ENCODE measurements around the gene POLD3.
"Not testable (repeated sequence)": the region's sequence is repeated elsewhere in the genome, so short reads cannot be mapped to it uniquely, and the experiment has no call there.

Gene POLD3

GRCh38 chr11:74583024-74583624, 9.3 kb upstream of the POLD3 start:
- DNase-seq = no peak

DNA sequence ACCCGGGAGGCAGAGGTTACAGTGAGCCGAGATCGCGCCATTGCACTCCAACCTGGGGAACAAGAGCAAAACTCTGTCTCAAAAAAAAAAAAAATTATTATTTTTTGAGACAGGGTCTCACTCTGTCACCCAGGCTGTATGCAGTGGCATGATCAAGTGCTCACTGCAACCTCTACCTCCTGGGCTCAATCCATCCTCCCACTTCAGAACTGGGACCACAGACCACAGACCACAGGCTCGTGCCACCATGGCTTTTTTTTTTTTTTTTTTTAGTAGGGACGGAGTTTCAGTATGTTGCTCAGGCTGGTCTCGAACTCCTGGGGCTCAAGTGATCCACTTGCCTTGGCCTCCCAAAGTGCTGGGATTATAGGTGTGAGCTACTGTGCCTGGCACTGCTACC, 1.9 kb upstream of the POLD3 start:
- not testable (repeated sequence) for DNase-seq

DNA sequence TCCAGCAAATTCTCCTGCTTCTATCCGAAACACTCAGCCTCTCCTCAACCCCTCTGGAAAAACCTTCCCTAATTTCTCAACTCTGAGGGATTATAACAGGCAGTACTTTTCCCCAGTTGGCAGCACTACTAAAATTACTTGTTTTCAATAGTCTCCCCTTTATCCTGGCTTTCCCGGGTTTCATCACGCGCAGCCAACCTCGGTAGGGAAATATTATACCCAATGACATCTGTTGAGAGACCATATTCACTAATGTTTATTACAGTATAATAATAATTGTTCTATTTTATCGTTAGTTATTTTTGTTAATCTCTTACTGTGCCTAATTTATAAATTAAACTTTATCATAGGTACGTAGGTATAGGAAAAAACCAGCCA, 330 bp upstream of the POLD3 start:
- no peak for DNase-seq

DNA sequence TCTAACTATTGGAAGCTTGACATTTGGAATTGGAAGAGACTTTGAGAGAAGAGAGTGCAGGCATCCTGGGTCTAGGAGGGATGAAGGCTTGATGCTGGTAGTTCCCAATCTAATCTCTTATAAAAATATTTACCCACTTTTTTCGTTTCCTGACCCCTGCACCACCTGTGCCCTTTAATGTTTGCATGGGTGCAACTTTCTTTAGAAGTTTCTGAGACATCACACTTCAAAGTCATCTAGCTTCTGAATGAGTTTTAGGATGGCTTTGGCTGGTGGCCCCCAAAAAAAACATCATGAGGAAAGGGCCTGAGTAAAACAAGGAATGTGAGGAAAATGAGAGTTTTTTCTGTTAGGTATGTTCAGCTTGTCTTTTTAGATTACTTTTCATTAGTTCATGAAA, 1.1 kb downstream of the POLD3 start:
- no peak for DNase-seq

DNA sequence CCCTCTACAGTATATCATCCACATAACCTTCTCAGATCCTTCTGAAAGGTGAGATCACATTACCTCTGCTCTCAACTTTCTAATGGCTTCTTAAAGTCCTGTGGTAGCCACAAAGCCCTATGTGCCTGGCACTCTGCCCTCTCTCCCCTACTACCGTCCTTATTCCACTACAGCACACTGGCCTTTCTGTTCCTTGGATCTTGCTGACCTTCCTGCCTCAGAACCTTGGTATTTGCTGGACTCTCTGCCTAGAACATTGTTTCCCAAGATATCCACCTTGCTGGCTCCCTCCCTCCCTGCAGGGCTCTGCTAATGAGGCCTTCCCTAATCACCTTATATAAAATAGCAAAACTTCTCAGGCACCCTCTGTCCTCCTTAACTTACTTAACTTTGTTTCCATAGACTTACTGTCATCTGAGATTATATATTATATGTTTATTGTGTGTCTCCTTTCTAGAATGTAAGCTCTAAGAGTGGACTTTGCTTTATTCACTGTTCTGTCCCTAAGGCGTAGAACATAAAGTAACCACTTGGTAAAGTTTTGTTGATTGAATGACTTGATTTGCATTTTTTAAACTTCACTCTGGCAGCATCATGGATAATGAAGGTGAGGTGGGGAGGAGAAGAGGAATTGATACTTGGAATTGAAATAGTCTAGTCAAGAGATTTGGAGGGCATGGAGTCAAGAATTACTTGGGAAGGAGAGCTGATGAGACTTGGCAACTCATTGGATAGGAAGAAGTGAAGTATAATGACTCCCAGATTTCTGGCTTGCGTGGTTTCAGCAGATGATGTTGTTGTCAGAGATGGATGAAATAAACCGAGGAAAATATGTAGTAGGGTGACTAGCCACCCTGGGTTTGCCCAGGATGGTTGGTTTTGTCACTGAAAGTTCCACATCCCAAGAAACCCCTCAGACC, 10.5 kb downstream of the POLD3 start:
- DNase-seq = no peak

DNA sequence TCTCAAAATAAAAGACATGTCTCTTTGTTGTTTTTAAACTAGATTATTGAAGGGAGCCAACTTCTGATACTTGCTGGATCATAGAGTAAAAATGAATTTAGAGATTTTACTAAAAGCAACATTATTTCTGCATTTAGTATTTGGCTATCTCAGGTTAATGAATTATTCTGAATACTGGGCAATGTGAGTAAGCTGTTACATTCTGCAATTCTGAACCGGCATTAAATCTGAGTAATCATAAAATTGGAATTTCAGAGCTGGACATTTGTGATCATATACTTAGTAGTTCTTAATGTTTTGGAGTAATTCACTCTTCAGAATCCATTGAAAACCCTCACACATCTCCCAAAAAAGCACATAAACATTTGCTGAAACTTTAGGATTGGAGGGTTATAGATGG, 11.5 kb downstream of the POLD3 start:
- DNase-seq = no peak

- DNase-seq = no peak
Measured at GRCh38 chr11:74604311-74604710, 11.9 kb downstream of the POLD3 start.

DNA sequence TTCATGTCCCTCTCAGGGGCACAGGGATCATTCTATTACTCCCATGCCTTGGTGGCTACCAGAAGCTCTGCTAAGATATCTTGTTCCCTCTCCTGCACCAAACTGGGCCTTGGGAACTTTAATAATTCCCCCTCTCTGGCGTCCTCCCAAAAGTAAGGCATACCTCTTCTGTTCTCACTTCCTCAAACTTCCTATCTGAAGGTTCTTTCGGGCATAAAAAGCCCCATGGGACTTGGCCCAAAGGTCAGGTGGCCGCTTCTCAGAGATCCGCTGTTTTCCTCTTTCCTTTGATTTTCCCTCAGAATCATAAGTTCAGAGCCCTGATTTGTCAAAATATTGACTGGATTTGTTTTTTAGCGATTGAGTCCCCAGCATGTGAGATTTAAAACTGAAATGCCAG, 13.0 kb downstream of the POLD3 start:
- no peak for DNase-seq

DNA sequence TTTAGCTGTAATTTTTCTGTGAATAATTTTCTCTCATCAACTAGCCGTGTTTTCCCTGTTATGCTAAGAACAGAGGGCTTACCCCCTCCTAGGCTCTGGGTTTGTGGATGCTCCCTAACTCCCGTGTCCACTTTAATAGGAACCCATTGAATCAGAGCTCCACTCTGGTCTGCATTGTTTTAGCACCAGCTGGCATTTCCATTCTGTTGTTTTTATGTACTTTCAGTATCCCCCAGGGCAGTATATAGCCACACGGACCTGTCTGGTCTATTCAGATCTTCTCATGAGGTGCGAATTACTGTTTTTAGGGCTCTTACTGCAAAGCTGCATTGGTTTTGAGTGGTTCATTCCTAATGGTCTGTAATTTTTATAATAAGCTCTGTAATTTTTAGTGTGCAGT, 16.0 kb downstream of the POLD3 start:
- no peak for DNase-seq

DNA sequence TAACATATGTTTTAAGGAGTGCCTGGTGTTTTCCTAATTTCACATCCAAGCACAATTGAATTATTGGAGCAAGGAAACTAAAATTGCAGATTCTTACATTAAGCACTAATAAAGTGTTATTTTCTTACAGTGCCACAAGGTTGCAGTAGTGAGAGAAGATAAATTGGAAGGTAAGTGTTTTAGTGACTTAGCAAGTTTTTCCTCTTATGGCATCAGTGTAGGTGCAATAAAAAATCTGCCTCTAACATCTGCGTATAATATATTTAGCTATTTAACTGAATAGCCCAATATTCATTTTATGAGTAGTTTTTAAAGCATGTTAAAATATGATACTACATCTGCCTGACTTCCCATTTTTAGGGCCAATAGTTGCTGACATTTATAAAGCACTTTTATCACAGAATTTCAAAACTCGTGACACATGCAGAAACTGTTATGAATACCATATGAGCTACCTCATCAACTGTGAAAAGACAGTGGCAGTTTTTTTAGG, 19.0 kb downstream of the POLD3 start:
- DNase-seq = peak; percentile 2

- no peak for DNase-seq
Measured at GRCh38 chr11:74612877-74613276, 20.5 kb downstream of the POLD3 start.

GRCh38 chr11:74615311-74615710, 22.9 kb downstream of the POLD3 start:
- no peak for DNase-seq

GRCh38 chr11:74615988-74616387, 23.6 kb downstream of the POLD3 start:
- no peak for DNase-seq

DNA sequence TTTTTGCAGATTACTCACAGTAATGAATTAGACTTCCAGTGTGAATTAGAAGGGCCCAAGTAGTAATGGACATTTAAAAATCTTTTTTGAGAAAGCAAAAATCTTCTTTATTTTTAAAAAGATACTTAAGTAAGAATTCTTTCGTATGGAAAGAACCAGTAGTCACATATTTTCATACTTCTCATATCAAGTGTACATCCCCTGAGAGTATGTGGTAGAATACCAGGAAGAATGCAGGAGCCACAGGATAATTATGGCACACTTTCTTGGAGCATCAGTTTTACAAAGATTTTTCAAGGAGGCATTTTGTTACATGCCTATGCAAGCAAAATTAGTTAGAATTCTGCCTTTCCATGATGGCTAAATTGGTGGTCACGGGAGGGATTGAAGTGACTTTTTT, 28.1 kb downstream of the POLD3 start:
- no peak for DNase-seq

- DNase-seq = no peak
Measured at GRCh38 chr11:74626130-74626529, 33.7 kb downstream of the POLD3 start.

GRCh38 chr11:74626604-74627003, 34.2 kb downstream of the POLD3 start:
- no peak for DNase-seq

- DNase-seq = no peak
Measured at GRCh38 chr11:74627381-74627780, 35.0 kb downstream of the POLD3 start.

- DNase-seq = no peak
Measured at GRCh38 chr11:74630043-74630442, 37.7 kb downstream of the POLD3 start.

GRCh38 chr11:74633406-74634393, 41.3 kb downstream of the POLD3 start:
- DNase-seq = no peak

DNA sequence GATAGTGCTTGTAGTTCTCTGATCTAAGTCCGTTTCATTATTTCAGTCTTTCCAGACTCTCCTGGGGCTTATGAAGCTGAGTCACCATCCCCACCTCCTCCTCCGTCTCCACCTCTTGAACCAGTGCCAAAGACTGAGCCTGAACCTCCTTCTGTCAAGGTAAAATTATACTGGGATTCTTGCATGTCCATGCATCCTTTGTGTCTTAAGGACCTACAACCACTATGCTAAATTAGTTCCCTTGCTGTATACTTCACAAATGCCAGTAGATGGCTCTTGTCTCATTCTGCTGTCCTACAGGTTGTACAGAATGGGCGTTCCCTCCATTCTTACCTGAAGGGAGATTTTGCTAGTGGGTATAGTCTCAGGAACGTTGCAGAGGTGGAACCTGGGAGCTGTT, 42.2 kb downstream of the POLD3 start:
- no peak for DNase-seq

- DNase-seq = no peak
Measured at GRCh38 chr11:74636630-74637184, 44.3 kb downstream of the POLD3 start.

DNA sequence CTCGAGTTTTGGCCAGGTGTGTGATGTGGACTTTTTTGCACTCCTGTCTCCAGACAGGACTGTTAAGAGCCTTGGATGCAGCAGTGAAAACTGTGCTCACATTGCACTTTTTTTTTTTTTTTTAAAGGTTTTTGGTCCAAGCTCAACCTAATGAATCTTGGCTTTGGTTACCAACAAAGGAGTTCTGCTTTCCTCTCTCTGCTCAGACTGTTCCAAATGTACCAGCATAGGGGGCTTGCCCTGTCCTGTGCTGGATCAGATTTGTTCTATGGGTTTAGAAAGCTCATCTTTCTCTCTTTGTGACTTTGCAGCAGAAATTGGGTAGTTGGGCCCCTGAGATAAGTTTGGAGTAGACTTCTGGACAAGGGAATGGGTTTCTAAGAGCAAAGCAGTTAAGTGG, 45.3 kb downstream of the POLD3 start:
- DNase-seq = no peak

DNA sequence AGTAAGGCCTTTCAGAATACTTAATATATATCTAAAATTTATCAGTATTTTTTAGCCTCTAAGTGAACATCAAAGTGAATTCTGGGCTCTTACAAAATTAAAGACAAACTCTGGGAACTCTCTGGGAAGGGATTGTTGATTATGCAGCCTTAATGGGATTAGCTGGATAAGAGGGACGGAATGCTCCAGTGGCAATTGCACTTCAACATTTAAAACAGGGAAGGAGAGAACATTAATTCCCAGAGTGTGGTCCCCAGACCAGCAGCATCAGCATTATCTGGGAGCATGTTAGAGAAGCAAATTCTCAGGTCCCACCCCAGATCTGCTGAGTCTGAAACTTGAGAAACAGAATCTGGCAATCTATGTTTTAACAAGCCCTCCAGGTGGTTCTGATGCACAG, 46.5 kb downstream of the POLD3 start:
- DNase-seq = no peak
